ENCODE measurements around the gene BCL2L14. TPM values are rescaled to one million over a fixed set of nuclear protein-coding genes. Genes with fewer than 3 reads are reported as not detected.

BCL2L14 gene
- total RNA-seq, 2 experiments from 2014 or later: 0.38 to 0.61 TPM

Small RNA genes within 50 kb of the gene (microRNA-seq; reads per million reads assigned to microRNA genes)
- not detected for gene MIR1244-4 (ENCODE audit: borderline microRNAs expressed)

Other genes with a start within 250 kb of the BCL2L14 start
- 1 to 10 TPM; 1.3 to 2.1 TPM for gene LRP6, start 196.1 kb downstream of the BCL2L14 start, total RNA-seq